H1 (cell line): ENCODE results near the gene EFCAB6. TPM values are rescaled to one million over a fixed set of nuclear protein-coding genes. Genes with fewer than 3 reads are reported as not detected.

Source experiments
- CTCF ChIA-PET: fragments of 300-600 bp; sonication (Branson Sonifier 250); formaldehyde crosslinking; loops from one replicate; lab custom pipeline; 2021; ENCODE audit not compliant: partially characterized antibody; lab: Charles Lee
- POLR2A ChIA-PET: fragments of 300-600 bp; sonication (Branson Sonifier 250); formaldehyde crosslinking; loops from one replicate; lab custom pipeline; 2021; ENCODE audit warnings: inconsistent platforms; ENCODE audit not compliant: partially characterized antibody; lab: Charles Lee
- DNase-seq, 2 experiments: peaks; one replicate each; pipeline versions ENCODE4 v3.0.0 to v3.0.0-alpha.2; 2010 to 2022; ENCODE audit warnings: low spot score in 2 of 2, low read depth in 1 of 2, mixed read lengths in 1 of 2
- FAIRE-seq: peaks from 2 replicates; lab custom pipeline; 2011; peaks lifted over from hg19 to GRCh38; lab: Jason Lieb, UNC
- H2AFZ ChIP-seq: 2 replicates; pipeline ENCODE4 v1.8.1; 2012; ENCODE audit warnings: low read length, inconsistent platforms
- H2AK5ac ChIP-seq: 2 replicates; pipeline ENCODE4 v1.6.1; 2013; ENCODE audit warnings: low read depth, low read length
- H2BK120ac ChIP-seq: replicated peaks from 2 replicates; pipeline ENCODE3; 2013; ENCODE audit warnings: low read depth, low read length, inconsistent platforms
- H2BK12ac ChIP-seq: 2 replicates; pipeline ENCODE4 v1.6.1; 2013; ENCODE audit warnings: low read depth, low read length
- H2BK15ac ChIP-seq: 2 replicates; pipeline ENCODE4 v1.6.1; 2013; ENCODE audit warnings: low read length
- H2BK20ac ChIP-seq: 2 replicates; pipeline ENCODE4 v1.6.1; 2013; ENCODE audit warnings: low read length
- H2BK5ac ChIP-seq: 2 replicates; pipeline ENCODE4 v1.6.1; 2013; ENCODE audit warnings: low read depth, low read length
- H3K14ac ChIP-seq: 2 replicates; pipeline ENCODE4 v1.6.1; 2013; ENCODE audit warnings: inconsistent platforms; ENCODE audit not compliant: insufficient read length
- H3K18ac ChIP-seq: 2 replicates; pipeline ENCODE4 v1.6.1; 2013; ENCODE audit warnings: low read length; ENCODE audit errors: extremely low read depth
- H3K23ac ChIP-seq: 2 replicates; pipeline ENCODE4 v1.6.1; 2013; ENCODE audit warnings: inconsistent platforms; ENCODE audit not compliant: insufficient read length
- H3K23me2 ChIP-seq: 2 replicates; pipeline ENCODE4 v1.6.1; 2013; ENCODE audit warnings: low read depth, low read length
- H3K27ac ChIP-seq: 2 replicates; pipeline ENCODE4 v1.6.1; 2011; ENCODE audit warnings: low read depth, low read length, inconsistent platforms
- H3K27me3 ChIP-seq, 4 experiments: replicated peaks in 1 of 4; 1 replicate in 1 of 4; 2 replicates in 3 of 4; pipeline versions ENCODE4 v1.6.1 to v1.8.1; 2011 to 2013; ENCODE audit warnings: low read length in 3 of 4, mild to moderate bottlenecking in 3 of 4, inconsistent platforms in 2 of 4, mixed read lengths in 2 of 4, moderate library complexity in 1 of 4; ENCODE audit not compliant: control insufficient read depth in 3 of 4, insufficient read depth in 3 of 4; ENCODE audit errors: extremely low read depth in 1 of 4
- H3K36me3 ChIP-seq, 4 experiments: 2 replicates each; pipeline versions ENCODE4 v1.6.1 to v1.8.1; 2011 to 2013; ENCODE audit warnings: mild to moderate bottlenecking in 4 of 4, low read length in 3 of 4, moderate library complexity in 2 of 4, control low read depth in 1 of 4, inconsistent platforms in 1 of 4; ENCODE audit not compliant: insufficient read depth in 4 of 4, control insufficient read depth in 2 of 4
- H3K4ac ChIP-seq: replicated peaks from 2 replicates; pipeline ENCODE3; 2013; ENCODE audit warnings: low read length, low read depth, mixed read lengths, inconsistent platforms; ENCODE audit not compliant: insufficient read length
- H3K4me1 ChIP-seq, 4 experiments: replicated peaks in 1 of 4; 1 replicate in 1 of 4; 2 replicates in 3 of 4; pipeline versions ENCODE4 v1.6.1 to v1.8.1; 2011 to 2013; ENCODE audit warnings: low read length in 3 of 4, inconsistent platforms in 2 of 4, mixed read lengths in 1 of 4; ENCODE audit not compliant: insufficient read depth in 4 of 4, control insufficient read depth in 3 of 4
- H3K4me2 ChIP-seq, 2 experiments: 2 replicates each; pipeline versions ENCODE4 v1.6.1 to v1.8.1; 2011 to 2013; ENCODE audit warnings: low read depth in 2 of 2, low read length in 2 of 2, control low read depth in 1 of 2, inconsistent platforms in 1 of 2, mild to moderate bottlenecking in 1 of 2; ENCODE audit not compliant: insufficient read depth in 1 of 2
- H3K4me3 ChIP-seq, 4 experiments: fragments of 200-600, 300-600 bp in 1 of 4; sonication (generic), shearing (Covaris generic), sonication (Bioruptor Twin) in 1 of 4; 2 replicates each; pipeline versions ENCODE4 v1.5.1 to v1.8.1; 2011 to 2016; ENCODE audit warnings: low read length in 4 of 4, low read depth in 3 of 4, control low read depth in 2 of 4, inconsistent platforms in 2 of 4, mild to moderate bottlenecking in 2 of 4, mixed read lengths in 1 of 4, moderate library complexity in 1 of 4; ENCODE audit not compliant: insufficient read depth in 2 of 4; ENCODE audit errors: extremely low read depth in 1 of 4
- H3K56ac ChIP-seq: replicated peaks from 2 replicates; pipeline ENCODE3; 2013; ENCODE audit warnings: low read depth, mild to moderate bottlenecking, mixed read lengths, low read length, inconsistent platforms; ENCODE audit not compliant: insufficient read length
- H3K79me1 ChIP-seq: 2 replicates; pipeline ENCODE4 v1.6.1; 2013; ENCODE audit warnings: low read depth, low read length, control low read depth
- H3K79me2 ChIP-seq, 2 experiments: 2 replicates each; pipeline versions ENCODE4 v1.6.1 to v1.8.1; 2012 to 2013; ENCODE audit warnings: low read length in 2 of 2, mild to moderate bottlenecking in 2 of 2, inconsistent platforms in 1 of 2; ENCODE audit not compliant: insufficient read depth in 2 of 2, control insufficient read depth in 1 of 2
- H3K9ac ChIP-seq, 4 experiments: replicated peaks in 1 of 4; 1 replicate in 1 of 4; 2 replicates in 3 of 4; pipeline versions ENCODE4 v1.6.1 to v1.8.1; 2011 to 2013; ENCODE audit warnings: low read depth in 3 of 4, low read length in 3 of 4, control low read depth in 2 of 4, mild to moderate bottlenecking in 2 of 4, moderate library complexity in 2 of 4, inconsistent platforms in 1 of 4; ENCODE audit errors: extremely low read depth in 1 of 4
- H3K9me3 ChIP-seq, 2 experiments: 2 replicates each; pipeline versions ENCODE4 v1.6.1 to v1.8.1; 2012 to 2013; ENCODE audit warnings: mild to moderate bottlenecking in 2 of 2, moderate library complexity in 2 of 2, control low read depth in 1 of 2, inconsistent platforms in 1 of 2, low read depth in 1 of 2, low read length in 1 of 2, mixed read lengths in 1 of 2; ENCODE audit not compliant: insufficient read depth in 2 of 2
- H4K20me1 ChIP-seq, 2 experiments: replicated peaks in 1 of 2; 2 replicates each; pipeline versions ENCODE3 to v1.8.1; 2011 to 2013; ENCODE audit warnings: inconsistent platforms in 2 of 2, low read length in 2 of 2, mild to moderate bottlenecking in 1 of 2; ENCODE audit not compliant: insufficient read depth in 2 of 2, control insufficient read depth in 1 of 2
- H4K5ac ChIP-seq: 2 replicates; pipeline ENCODE4 v1.6.1; 2013; ENCODE audit warnings: low read length, low read depth, mixed read lengths, inconsistent platforms; ENCODE audit not compliant: insufficient read length
- H4K8ac ChIP-seq: 2 replicates; pipeline ENCODE4 v1.8.0; 2013; ENCODE audit warnings: mild to moderate bottlenecking, moderate library complexity, low read length, inconsistent platforms; ENCODE audit not compliant: insufficient read depth; ENCODE audit errors: extremely low read depth
- H4K91ac ChIP-seq: replicated peaks from 2 replicates; pipeline ENCODE3; 2013; ENCODE audit warnings: low read length, mixed read lengths, inconsistent platforms; ENCODE audit not compliant: insufficient read length
- NANOG ChIP-seq: IDR thresholded peaks from 2 replicates; pipeline ENCODE4 v1.6.1; 2011; ENCODE audit warnings: low read length, low read depth, mild to moderate bottlenecking, inconsistent platforms; ENCODE audit not compliant: insufficient read depth, poor library complexity, severe bottlenecking
- POLR2A ChIP-seq, 2 experiments: IDR thresholded peaks; 1 replicate in 1 of 2; 2 replicates in 1 of 2; pipeline ENCODE4 v1.6.1; 2011; ENCODE audit warnings: low read depth in 2 of 2, low read length in 2 of 2, mild to moderate bottlenecking in 2 of 2; ENCODE audit errors: control extremely low read depth in 1 of 2
- RFX5 ChIP-seq: IDR thresholded peaks from 2 replicates; pipeline ENCODE4 v1.6.1; 2011; ENCODE audit warnings: low read depth, low read length, improper control_type of control experiment, borderline replicate concordance
- SIX5 ChIP-seq: IDR thresholded peaks from 2 replicates; pipeline ENCODE4 v1.6.1; 2011; ENCODE audit warnings: mild to moderate bottlenecking, low read depth, low read length
- TAF7 ChIP-seq: optimal IDR thresholded peaks from 2 replicates; pipeline ENCODE3; 2011; ENCODE audit warnings: low read depth, mild to moderate bottlenecking, inconsistent platforms, low read length, moderate library complexity, borderline replicate concordance
- WGBS, 2 experiments: shearing (Covaris generic) in 1 of 2; methylation state at CpG; one replicate each; pipeline versions ENCODE4 v1.1.6 to v1.1.7; 2013 to 2015; ENCODE audit warnings: low lambda C conversion rate in 2 of 2, mixed read lengths in 2 of 2, inconsistent platforms in 1 of 2, low coverage in 1 of 2, missing lambda C conversion rate in 1 of 2; ENCODE audit not compliant: insufficient replicate concordance in 2 of 2, insufficient coverage in 1 of 2, insufficient read length in 1 of 2; ENCODE audit errors: extremely low coverage in 1 of 2, missing lambda C conversion rate in 1 of 2; 5-methylcytosine and 5-hydroxymethylcytosine counted together
- polyA plus RNA-seq, 7 experiments: library from polyadenylated mRNA; depleted of rRNA in 3 of 7; stranded (reverse) in 5 of 7; unstranded in 2 of 7; fragments of >200 nt in 5 of 7; fragments of 200-250 nt in 2 of 7; gene quantifications; 1 replicate in 5 of 7; 2 replicates in 1 of 7; 4 replicates in 1 of 7; pipeline versions ENCODE4 v1.2.1 to v1.2.3, GENCODE V29; 2011 to 2013; ENCODE audit warnings: missing spikeins in 2 of 7, mixed read lengths in 2 of 7
- total RNA-seq: library from RNA; stranded (reverse); fragmentation: NEBNext Ultra II Directional; extraction: Animal tissue kit (Norgen Biotek cat#: 25700); gene quantifications from 2 replicates; pipeline ENCODE4 v1.2.1, GENCODE V29; 2021

EFCAB6 gene
- total and polyA plus RNA-seq, 2 of the 8 experiments (the other 6 are each of a cell fraction or from before 2014, with no cell fraction given), result 0.32 to 1.7 TPM

GRCh38 chr22:43838571-43839307, 26.6 kb upstream of the EFCAB6 start:
- CTCF ChIA-PET, result interaction anchor here (1.1 to 2.0 kb wide), 5 partner anchors 8 to 90 kb away, joined by 3 to 8 read pairs (median 4); no protein-coding TSS in a partner anchor
- H3K36me3 ChIP-seq, result peaks cover 0 to 11% (median 1%) of the 10 kb centered on the region in 4 experiments; a peak in 5 of 8 replicates
- H3K27ac ChIP-seq, result no peak overlapping the region
- TF ChIP-seq NANOG (no peak), TAF7 (no peak), SIX5 (no peak), RFX5 (no peak), POLR2A (IDR thresholded peaks at IDR 0.05; ENCODE audit: control extremely low read depth in 1 of 2, low read depth in 2 of 2, low read length in 2 of 2) (no peak)
- H3K9ac ChIP-seq, result no peak overlapping the region; a peak in 1 of 7 replicates
- H2AFZ ChIP-seq, result no peak overlapping the region
- no peak overlapping the region for H3K23ac ChIP-seq
- H3K9me3 ChIP-seq, result no peaks in the 10 kb centered on the region
- H3K79me1 ChIP-seq, result peaks cover 22% of the 10 kb centered on the region
- no peak overlapping the region for H4K91ac ChIP-seq
- H4K8ac ChIP-seq, result no peak overlapping the region; the same call in 1 of the 2 replicates
- no peak overlapping the region for H3K4me2 ChIP-seq
- WGBS, 2 experiments, result 90% methylated on average over 24 of the region's 25 CpGs; no CpG with 5 or more reads in 1 of the 2 experiments
- H4K20me1 ChIP-seq, result peaks cover 8 to 13% of the 10 kb centered on the region in 2 experiments
- H3K27me3 ChIP-seq, result no peaks in the 10 kb centered on the region
- POLR2A ChIA-PET, result no interaction called here
- no peak overlapping the region for H2BK12ac ChIP-seq
- H3K4ac ChIP-seq, result no peak overlapping the region
- no peak overlapping the region for H3K56ac ChIP-seq
- no peak overlapping the region for H4K5ac ChIP-seq
- no peak overlapping the region for H2BK120ac ChIP-seq
- H2BK5ac ChIP-seq, result no peak overlapping the region
- H2AK5ac ChIP-seq, result no peak overlapping the region
- no peak overlapping the region for H3K18ac ChIP-seq
- no peak overlapping the region for H2BK20ac ChIP-seq
- 0 out of 7 replicates have a peak, but pooled peaks cover 0 to 3% (median 0%) of the 10 kb centered on the region in 4 experiments for H3K4me1 ChIP-seq
- no peak overlapping the region for H3K4me3 ChIP-seq
- FAIRE-seq (no peak), DNase-seq (no peak)
- peaks cover 0 to 13% of the 10 kb centered on the region in 2 experiments; a peak in 1 of 4 replicates for H3K79me2 ChIP-seq
- H3K23me2 ChIP-seq, result no peaks in the 10 kb centered on the region
- no peak overlapping the region for H3K14ac ChIP-seq
- H2BK15ac ChIP-seq, result no peak overlapping the region
